SKM-1 treated with dmso at 0.1 percent for 144 hours (cell line): ENCODE measurements around the gene TPPP2.

Source experiments
- DNase-seq: peaks from one replicate; lab custom pipeline; 2025; ENCODE audit not compliant: unreplicated experiment; lab: John Stamatoyannopoulos, UW

Gene TPPP2

DNA sequence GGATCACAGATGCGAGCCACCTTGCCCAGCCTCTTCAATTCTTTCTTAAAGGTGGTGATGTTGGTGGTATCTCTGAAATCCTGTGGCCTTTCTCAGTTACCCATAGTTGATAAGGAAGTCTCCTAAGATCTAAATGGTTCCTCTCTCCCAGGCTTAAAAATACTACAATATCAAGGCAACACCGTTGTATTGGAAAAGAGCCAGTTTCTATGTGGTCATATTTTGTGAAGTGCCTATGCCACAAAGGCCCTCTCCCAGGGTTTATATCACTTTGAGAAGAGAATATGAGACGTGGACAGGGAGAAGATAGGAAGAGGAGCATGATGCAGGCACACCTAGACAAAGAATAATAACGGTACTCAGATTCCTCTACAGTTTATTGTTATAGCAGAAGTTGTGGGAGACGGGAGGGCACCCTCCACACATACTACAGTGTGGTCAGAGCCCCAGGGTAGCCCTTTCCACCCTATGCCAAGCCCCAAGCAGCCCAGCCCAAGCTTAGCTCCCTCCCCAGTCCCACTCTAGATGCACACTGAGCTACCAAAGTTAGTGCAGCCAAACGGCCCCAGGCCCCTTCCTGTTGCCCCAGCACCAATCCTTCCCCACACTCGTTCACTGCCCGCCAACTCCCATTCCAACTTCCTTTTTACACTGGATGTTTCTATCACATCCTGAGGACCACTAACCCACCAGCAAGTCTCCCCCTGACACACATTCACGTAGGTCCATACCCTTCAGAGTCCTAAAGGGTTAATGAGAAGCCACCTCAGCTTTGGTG, 13.4 kb upstream of the TPPP2 start:
- no peak for DNase-seq

DNA sequence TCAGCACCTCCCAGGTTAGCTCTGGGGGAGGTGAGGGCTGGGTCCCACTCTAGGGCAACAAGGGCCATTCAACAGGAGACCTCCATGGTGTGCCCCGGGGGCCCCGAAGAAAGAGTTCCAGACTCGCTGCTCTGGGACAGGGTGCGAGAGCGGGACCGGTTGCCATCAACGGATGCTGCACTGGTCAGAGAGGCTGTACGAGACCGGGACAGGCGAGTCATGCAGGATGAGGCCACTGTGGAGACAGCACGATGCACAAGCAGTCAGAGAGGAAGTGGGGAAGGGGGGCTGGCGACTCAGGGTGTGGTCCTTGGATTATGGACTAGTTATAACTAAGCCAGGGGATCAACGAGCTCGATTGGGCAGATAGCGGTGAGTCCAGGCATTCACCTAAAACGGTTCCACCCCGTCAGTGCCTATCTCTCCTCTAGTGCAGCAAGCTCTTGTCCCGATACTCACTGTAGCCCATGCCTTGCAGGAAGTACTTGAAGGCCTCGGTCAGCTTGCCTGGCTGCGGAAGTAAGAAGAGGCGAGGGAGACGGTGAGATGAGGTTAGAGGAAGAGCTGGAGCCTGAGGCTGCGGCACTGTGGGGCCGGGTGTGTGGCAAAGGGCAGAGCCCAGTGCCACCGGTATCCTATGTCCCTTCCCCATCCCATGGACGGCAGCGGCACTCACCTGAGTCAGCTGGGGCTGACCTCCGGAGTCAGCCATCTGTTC, 12.3 kb upstream of the TPPP2 start:
- DNase-seq: no peak

DNA sequence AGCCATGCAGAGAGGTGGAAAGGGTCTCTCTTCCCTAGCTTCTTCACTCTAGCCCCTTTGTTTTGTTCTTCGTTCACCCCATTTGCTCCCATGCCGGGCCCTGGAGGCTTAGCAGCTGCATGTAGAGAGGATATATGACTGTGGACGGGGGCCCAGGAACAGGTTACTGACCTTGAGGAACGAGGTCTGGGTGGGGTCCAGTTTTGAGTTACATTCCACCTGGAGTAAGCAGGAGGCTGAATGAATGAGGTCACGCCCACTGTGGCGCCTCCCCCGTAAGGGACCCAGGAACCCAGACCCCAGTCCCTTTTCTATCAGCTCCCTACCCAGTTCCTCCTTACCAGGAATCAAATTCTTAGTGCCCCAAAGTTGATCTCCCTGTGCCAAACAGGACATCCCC, 11.7 kb upstream of the TPPP2 start:
- DNase-seq: no peak

DNA sequence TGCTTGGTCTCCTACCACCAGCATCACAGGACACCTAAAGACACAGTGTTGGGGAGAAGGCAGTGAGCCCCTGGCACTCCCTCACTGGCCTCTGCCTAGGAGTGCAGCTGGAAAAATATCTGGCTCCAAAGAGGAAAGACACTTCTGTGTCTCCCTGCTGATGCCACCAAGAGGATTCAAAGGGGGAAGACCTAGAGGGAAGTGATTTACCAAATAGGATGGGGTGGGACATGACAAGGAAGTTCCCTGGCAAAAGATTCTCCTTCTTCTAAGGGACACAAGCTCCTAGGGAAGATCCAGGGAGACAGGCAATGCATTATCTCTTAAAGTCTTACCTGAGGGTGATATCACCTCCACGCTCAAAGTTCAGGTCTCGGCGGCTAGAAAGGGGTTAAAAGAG, 11.2 kb upstream of the TPPP2 start:
- DNase-seq: no peak

DNA sequence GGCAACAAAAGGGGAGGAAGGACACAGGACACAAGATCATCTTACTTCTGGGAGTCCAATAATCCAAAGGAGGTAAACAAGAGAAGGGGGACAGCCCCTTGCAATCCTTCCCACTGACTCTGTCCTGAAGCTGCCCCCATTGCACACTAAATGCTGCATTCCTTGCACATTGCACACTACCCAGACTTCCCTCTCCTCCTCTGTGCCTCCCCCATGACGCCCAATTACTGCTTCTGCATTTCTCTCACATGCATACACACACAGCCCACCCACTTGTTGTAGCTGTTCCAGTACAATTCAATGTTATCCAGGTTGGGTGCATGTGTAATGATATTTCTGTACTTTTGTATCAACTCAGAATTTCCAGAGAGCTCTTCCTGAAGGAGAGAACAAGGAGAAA, 10.7 kb upstream of the TPPP2 start:
- DNase-seq: no peak

DNA sequence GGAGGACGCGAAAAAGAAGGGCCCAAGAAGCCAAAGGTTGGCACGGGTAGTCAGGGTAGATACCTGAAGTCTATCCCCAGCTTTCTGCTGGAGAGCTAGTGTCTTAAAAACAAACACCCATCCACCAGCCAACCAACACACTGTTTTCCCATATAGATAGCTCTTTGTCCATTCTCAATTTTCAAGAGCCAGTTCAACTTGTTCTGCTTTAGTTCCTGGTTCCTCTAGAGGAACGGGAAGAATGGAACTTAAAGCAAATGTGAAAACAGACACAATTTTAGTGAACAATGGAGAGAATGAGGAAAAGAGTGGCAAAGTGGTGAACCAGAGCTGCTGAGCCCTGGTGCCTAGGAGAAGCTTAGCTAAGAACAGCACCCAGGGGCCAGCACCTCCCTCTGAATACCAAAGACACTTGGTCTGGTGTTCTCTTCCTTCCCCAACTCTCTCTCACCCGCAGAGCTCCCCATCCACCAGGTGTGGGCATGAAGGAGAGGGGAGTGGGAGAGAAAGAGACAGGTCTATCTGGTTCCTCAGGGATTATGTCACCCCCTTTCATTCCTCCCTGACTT, 9.0 kb upstream of the TPPP2 start:
- DNase-seq: no peak

DNA sequence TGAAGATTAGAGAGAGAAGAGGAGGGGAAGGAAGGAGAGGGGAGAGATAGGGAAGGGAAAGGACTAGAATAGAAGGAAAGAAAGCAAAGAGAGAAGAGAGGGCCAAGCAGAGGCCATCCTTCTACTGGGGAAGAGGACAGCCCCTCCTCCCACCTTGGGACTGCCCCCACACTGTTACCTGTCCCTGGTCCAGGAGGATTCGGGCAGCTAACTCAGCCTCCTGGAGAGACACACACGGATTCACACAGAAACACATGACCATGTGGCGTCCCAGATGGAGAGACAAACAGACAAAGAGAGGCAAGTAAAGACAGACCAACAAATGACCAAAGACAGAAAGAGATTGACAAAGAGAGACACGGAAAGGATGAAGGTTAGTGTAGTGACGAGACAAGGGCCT, 7.3 kb upstream of the TPPP2 start:
- no peak for DNase-seq

DNA sequence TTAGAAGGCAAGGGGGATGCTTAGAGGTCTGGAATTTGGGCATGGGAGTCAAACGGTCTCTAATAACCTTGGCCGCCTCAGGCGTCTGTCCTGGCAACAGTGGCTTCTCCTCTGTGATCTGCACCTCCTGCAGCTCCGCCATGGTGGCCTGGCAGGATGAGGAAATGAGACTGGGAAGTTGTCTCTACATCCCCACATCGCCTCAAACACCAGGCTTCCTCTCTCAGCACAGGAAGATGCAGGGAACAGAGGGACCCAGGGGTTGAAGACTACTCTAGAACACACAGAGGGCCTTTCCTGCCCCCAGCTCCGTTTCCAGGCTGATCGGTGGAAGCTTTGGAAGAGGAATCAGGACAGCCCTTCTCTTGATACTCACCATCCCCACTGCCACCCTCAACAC, 6.8 kb upstream of the TPPP2 start:
- no peak for DNase-seq

DNA sequence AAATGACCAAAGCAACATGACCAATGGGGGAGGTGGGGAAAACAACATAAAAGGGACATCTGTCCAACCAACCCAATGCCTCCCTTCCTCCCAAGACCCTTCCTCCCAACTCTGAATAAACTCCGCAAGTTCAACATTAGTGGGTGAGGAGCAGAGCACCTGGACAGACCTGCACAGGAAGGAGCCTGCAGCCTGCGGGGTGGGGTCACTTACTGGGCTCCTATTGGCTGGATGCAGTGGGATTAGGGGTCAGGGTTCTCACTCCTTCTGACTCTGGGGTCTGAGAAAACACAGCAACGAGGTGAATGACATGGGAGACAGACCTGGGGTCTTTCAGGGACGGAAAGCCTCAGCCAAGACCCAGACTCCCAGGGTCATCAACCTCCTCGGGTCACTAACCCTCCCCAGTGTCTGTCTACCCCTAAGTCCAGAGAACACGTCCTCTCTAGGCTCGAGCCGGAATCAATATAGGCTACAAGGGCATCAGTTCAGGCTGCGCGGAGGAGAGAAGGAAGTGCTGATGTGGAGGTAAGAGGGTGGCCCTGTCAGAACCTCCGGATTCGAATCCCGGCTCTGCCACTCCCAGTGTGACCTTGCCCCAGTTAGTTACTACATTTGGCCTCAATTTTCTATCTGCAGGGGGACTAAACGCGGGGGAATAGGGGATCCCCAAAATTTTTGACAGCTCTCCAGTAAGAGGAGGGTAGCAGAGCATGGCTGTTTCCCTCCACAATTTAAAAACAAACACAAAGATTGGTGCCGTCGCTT, 6.0 kb upstream of the TPPP2 start:
- DNase-seq: no peak

DNA sequence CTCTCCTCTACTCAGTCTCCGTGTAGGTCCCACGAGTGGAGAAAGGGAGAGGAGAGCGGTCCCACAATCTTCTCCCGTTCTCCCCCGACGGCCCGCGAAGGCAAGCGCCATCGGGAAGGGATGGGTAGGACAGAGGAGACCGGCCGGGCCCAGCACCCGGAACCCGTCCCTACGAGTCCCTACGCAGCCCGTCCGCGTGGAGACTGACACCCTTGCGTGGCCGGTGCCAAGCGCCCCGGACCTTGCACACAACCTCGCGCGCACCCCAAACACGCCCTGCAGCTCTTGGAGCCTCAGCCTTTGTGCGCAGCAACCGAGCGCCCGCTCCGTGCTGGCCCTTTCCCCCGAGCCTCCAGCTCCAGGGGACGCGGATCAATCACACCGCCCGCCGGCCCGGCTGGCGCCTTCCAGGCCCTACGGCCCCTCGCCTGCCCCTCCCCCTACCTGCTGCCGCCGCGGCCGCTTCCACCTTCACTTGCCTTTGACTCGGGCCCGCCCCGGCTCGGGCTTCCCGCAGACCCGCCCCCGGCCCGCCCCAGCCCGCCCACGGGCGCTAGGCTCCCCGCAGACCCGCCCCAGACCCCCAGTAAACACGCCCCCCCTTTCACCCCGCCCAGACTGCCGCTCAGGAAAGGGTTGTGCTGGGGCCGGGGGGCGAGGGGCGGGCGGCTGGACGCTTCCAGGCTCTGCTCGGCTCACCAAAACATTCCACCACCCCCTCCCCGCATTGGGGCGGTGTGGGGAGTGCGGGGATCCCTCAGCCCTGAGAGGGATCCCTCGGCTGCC, 5.2 kb upstream of the TPPP2 start, which contains the start of gene NDRG2:
Gene NDRG2, minus strand, starts transcription at position 477 of the 786 bp plus-strand sequence. CDS start 1,746 bp downstream, outside the sequence.
- DNase-seq: peak; percentile 14

DNA sequence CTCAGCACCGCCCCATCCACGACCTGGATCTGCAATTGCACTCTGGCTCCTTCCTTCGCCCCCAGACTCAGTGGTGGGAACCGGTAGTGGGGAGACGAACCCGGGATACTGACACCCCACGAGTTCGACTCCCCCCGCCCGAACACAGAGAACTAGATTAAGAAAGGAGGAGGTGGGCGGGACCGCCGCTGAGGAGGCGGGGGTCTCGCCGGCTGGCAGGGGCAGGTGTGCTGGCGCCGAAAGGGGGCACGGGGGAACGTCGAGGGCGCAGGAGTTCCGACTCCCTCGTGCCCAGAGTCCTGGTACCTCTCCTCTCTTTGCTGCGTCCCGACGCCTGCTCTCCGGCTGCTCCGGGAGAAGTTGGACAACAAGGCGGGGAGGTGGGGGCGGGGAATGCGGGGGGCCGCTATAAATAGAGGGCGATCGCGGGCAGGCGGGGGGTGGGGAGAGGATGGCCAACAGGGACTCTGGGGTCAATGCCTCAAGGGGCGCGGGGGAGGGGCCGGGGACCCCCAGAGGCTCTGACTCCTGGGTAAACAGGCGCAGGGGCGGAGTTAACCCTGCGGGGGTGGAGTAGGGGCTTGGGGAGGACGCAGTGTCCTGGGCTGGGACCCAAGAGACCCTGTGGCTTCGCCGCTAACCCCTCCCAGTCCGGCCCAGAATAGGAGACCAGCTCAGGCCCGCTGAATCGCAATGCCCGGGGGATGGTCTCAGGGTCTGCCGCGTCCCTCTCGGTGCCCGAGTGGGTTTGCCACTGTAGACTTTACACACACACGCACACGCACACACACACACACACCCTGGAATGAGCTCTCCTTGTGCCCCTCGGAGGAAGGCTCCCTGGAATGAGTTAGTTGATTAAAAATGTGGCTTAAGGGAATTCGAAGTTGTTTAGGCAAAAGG, 4.4 kb upstream of the TPPP2 start:
- DNase-seq: no peak

DNA sequence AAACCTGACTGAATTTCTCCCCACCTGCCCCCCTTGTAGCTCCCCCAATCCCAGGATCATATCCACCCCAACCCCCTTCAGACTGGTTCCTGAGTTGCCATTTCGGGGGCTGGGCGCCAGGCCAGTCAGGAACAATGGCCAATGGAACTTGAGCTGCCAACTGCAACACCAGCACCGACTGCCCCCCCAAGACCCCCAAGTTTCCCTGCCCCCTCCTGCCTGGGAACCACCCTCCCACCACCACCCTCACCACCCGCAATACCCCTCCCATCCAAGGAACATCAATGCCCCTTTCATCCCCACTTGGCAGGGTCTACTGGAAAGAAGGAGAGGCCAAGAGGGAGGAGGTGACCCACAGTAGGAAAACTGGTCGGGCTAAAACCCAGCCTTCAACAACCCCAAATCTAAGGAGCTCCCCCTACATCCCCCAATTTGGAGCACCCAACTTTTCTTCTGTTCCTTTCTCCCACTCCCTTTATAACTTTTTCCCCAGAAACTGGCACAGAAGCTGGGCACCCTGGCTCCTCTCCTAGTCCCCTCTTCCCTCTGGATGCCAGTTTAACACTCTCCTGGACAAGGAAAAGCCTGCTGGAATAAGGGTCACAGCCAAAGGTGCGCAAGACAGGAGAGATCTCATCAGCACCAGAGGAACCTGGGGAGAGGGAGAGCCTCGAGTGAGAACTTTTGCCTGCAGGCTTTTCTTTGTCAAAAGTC, 3.6 kb upstream of the TPPP2 start:
- no peak for DNase-seq

DNA sequence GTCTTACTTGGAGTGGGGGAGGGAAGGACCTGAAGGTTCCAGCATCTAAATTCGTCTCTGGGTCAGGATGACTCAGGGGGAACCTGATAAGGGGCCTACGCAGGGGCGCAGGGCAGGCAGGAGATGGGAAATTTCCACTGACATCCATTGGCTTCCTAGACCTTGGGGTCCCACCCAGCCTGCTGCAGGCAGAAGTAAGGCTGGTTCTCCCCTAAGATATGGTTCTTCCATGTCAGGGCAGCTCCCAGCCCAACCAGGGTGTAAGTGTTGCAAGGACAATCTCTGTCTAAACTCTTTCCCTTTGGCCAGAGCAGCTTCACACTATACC, 3.1 kb upstream of the TPPP2 start:
- DNase-seq: no peak

DNA sequence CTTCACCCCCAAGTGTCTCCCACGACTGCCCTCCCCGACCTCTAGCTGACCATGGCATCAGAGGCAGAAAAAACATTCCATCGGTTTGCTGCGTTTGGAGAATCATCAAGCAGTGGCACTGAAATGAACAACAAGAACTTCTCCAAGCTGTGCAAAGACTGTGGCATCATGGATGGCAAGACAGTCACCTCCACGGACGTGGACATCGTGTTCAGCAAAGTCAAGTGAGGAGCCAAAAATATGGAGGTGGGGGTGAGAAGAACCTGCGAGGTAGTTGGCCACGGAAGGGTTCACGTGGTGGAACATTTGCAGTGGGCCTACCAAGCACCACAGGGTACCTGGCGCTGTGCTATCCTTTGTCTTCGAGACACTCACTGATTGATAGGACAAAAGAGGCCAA, 514 bp downstream of the TPPP2 start:
- no peak for DNase-seq

DNA sequence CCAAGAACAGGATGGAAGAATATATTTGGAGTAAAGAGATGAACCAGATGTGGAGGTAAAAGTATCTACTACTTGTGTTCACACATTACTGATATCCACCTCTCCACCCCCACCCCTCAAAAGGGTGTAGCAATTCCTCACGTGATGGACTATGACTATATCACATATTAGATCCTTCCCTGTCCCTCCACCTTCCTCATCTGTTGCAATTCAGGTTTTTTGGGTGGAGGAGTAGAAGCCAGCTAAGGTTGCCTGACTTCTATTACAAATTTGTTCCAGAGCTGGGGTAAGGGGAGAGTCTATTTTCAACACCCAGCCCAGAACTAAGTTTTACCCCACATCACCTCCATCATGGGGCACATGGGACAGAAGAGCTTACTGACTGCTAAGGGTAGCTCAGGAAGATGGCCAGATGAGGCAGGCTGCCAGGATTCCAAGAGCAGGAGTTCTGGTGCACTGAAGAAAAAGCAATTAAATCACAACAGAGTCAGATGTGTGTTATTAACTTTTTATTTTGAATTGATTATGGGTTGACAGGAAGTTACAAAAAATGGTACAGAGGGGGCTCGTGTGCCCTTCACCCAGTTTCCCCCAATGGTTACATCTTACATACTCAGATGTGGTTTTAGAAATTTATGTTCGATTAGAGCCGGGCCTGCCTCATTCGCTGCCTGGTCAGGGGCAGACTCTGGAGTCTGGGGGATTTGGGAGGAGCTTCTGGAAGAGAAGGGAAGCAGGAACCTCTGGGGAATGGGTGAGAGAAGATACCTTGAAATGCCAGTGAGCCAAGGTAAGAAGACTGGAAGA, 2.5 kb downstream of the TPPP2 start:
- DNase-seq: no peak

DNA sequence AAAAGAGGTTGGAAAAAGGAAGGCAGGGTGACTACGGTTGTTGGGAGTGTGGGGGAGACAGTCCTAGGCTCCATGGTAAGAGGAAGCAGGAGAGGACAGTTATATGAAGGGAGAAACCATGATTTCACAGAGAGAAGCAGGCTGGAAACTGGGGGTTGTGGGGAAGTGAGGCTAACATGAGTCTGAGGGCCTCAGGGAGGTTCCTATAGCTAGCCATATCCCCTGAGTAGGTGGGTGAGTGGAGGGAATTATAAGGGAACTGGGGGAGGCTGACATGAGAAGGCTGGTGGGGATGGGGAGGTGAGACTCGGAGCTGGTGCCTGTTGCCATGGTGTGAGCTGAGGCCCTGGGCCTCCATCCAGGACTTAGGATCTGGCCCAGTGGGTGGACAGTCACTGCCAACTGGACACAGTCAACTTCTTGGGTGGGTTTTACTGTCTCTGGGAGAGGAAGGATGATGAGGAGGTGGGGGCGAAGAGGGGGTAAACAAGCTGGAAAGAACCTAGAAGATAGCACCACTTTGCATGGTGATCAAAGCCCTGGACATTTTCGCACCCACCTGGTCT, 3.2 kb downstream of the TPPP2 start:
- no peak for DNase-seq

DNA sequence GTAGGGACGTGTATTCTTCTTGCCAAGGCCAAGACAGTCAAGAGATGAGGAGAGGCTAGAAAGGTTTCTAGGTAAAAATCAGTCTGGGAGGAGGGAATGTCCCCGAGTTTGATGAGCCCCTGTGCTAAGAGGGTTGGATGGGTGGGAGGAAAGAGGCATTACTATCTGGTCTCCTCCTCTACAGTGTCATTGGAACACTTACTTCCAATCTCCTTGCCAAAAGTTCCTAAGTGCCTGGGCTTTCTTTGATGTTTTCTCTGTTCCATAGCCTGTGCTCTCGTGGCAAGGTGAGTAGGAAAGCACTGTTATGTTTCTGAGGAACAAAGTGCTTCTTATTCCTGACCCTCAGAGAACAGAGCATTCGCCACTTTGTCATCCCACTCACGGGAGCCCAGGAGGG, 4.7 kb downstream of the TPPP2 start, which contains the start of gene RNASE13:
Gene RNASE13, minus strand, starts transcription at position 101 of the 400 bp plus-strand sequence. CDS start 519 bp downstream, outside the sequence.
- DNase-seq: no peak

DNA sequence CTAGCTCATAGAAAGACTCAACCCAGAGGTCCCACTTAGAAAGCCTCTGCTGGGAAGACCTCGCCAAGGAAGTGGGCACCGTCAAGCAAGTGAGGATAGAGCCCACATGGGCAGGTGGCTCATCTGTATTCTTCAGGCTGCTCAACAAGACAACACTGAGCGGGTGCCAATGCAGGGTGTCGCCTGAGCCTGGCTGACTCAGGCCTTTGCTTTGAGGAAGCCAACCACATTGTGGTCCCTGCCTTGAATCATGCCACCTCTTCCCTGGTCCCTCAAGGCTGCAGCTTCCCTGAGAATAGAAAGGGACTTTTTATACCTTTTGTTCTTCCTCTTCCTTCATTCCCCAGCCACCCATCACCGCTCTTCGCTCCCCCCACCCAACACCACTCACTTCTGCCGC, 6.7 kb downstream of the TPPP2 start:
- DNase-seq: no peak
